HG03135 (cell line): ENCODE results near the gene LRGUK.
"Not testable (repeated sequence)": the region's sequence is repeated elsewhere in the genome, so short reads cannot be mapped to it uniquely, and the experiment has no call there.

Experiments used
- ATAC-seq: cut with Tn5 transposase; IDR thresholded peaks from one replicate; pipeline ENCODE4 v1.9.1; 2021; ENCODE audit warnings: mild to moderate bottlenecking, moderate library complexity; ENCODE audit not compliant: unreplicated experiment

The LRGUK gene

GRCh38 chr7:134295982-134296381 is 168.8 kb downstream of the LRGUK start:
- not testable (repeated sequence) for ATAC-seq

- no peak for ATAC-seq
These were observed 170.3 kb downstream of the LRGUK start for GRCh38 chr7:134297489-134297888.

GRCh38 chr7:134298902-134299683 is 172.0 kb downstream of the LRGUK start:
- ATAC-seq, result no peak

GRCh38 chr7:134300988-134301387 is 173.8 kb downstream of the LRGUK start:
- no peak for ATAC-seq

GRCh38 chr7:134301592-134301991 is 174.5 kb downstream of the LRGUK start:
- no peak for ATAC-seq

- ATAC-seq, result no peak
These were observed 175.0 kb downstream of the LRGUK start for GRCh38 chr7:134302120-134302519.

- no peak for ATAC-seq
These were observed 180.2 kb downstream of the LRGUK start for GRCh38 chr7:134307320-134307719.

GRCh38 chr7:134308548-134308947 is 181.4 kb downstream of the LRGUK start:
- no peak for ATAC-seq

- ATAC-seq, result no peak
These were observed 184.7 kb downstream of the LRGUK start for GRCh38 chr7:134311807-134312206.

- ATAC-seq, result no peak
These were observed 185.6 kb downstream of the LRGUK start for GRCh38 chr7:134312717-134313116.

GRCh38 chr7:134313543-134313942 is 186.4 kb downstream of the LRGUK start:
- no peak for ATAC-seq
